ENCODE results near the gene CHD9. TPM values are rescaled to one million over a fixed set of nuclear protein-coding genes. Genes with fewer than 3 reads are reported as not detected.
A peak's percentile ranks its signal among the peaks of the same experiment; 100 is the strongest.

The CHD9 gene
- total RNA-seq, 4 donors from 2014 or later = 45.2 to 64.0 (median 49.5) TPM

DNA sequence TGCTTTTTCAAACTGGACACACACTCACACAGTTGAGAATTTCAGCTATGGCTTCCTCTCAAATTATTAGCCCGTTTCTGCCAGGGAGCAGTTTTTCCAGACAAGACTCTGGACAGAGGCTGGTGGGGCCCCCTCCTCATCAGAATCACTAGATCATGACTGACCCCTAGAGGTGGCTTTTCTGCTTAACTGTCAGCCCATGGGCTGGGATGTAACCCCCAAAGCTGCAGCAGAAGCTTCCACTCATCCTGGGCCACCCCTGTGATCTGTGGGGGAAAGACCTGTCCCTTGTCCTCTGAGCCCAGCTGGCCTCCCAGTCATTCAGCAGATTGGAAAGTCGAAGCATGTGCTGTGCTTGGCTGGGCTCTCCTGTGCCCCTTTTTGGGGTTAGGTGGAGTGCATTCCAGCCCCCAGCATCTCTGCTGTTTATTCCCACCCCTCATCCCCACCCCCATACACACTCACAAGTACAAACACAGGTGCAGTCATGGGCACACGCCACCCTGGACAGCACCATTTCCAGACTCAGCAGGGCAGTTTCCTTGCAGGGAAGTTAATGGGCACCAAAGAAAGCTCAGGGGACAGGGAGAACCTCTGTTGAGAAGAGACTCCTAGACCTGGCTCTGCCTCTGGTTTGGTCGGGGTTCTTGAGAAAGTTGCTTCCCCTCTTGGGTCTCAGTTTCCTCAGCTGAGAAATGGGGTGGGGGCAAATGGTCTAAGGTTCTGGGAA lies 301.9 kb downstream of the CHD9 start:
- intact Hi-C loops (cut with DNase I) = no loop called here
- WGBS = 59% methylated on average over 4 of the region's 4 CpGs

DNA sequence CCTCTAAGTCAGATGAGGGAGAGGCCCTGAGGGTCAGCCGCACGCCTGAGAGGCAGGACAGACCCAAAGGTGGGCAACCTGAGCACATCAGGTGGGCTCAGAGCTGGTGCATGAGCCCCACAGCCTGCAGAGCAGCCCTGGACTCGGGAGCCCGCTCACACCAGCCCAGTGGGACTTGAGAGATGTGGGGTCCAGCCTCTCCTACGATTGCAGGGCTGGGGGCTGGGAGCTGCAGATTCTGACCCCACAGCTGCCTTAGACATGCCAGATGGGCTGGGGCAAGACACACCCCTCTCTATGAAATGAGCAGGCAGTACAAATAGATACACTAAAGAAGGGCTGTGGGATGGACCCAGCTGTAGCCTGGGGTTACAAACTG lies 302.4 kb downstream of the CHD9 start:
- DNase-seq (ENCODE audit: extremely low spot score) = peak; percentile 83
- Histone ChIP-seq H3K4me3 (no peak overlapping the region), H3K4me1 (no peaks in the 10 kb centered on the region), H3K27ac (replicated peaks in 1 of 4) (no peak overlapping the region), H3K36me3 (no peaks in the 10 kb centered on the region), H3K27me3 (peaks cover 0 to 29% (median 0%) of the 10 kb centered on the region in 4 donors), H3K9me3 (no peaks in the 10 kb centered on the region)
- 92% methylated on average over 4 of the region's 5 CpGs for WGBS
- TF ChIP-seq POLR2AphosphoS5 (IDR thresholded peaks at IDR 0.05) (no peak), EP300 (IDR thresholded peaks at IDR 0.05) (no peak), POLR2A (IDR thresholded peaks at IDR 0.05; ENCODE audit: low read depth) (no peak)
- TF ChIP-seq, protein P1, sequence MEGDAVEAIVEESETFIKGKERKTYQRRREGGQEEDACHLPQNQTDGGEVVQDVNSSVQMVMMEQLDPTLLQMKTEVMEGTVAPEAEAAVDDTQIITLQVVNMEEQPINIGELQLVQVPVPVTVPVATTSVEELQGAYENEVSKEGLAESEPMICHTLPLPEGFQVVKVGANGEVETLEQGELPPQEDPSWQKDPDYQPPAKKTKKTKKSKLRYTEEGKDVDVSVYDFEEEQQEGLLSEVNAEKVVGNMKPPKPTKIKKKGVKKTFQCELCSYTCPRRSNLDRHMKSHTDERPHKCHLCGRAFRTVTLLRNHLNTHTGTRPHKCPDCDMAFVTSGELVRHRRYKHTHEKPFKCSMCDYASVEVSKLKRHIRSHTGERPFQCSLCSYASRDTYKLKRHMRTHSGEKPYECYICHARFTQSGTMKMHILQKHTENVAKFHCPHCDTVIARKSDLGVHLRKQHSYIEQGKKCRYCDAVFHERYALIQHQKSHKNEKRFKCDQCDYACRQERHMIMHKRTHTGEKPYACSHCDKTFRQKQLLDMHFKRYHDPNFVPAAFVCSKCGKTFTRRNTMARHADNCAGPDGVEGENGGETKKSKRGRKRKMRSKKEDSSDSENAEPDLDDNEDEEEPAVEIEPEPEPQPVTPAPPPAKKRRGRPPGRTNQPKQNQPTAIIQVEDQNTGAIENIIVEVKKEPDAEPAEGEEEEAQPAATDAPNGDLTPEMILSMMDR (IDR thresholded peaks at IDR 0.05) = no peak
- intact Hi-C loops (cut with DNase I) = no loop called here

More for the DNA sequence above, 301.9 kb downstream of the CHD9 start:
- Histone ChIP-seq H3K4me3 (no peak overlapping the region), H3K36me3 (no peaks in the 10 kb centered on the region), H3K4me1 (no peaks in the 10 kb centered on the region), H3K9me3 (no peaks in the 10 kb centered on the region), H3K27ac (replicated peaks in 1 of 4) (no peak overlapping the region), H3K27me3 (peaks cover 0 to 29% (median 0%) of the 10 kb centered on the region in 4 donors)
- peak; percentile 90 for DNase-seq (ENCODE audit: extremely low spot score)
- TF ChIP-seq POLR2A (IDR thresholded peaks at IDR 0.05; ENCODE audit: low read depth) (no peak), EP300 (IDR thresholded peaks at IDR 0.05) (no peak), POLR2AphosphoS5 (IDR thresholded peaks at IDR 0.05) (no peak)
- TF ChIP-seq, protein P1 (IDR thresholded peaks at IDR 0.05) = no peak

DNA sequence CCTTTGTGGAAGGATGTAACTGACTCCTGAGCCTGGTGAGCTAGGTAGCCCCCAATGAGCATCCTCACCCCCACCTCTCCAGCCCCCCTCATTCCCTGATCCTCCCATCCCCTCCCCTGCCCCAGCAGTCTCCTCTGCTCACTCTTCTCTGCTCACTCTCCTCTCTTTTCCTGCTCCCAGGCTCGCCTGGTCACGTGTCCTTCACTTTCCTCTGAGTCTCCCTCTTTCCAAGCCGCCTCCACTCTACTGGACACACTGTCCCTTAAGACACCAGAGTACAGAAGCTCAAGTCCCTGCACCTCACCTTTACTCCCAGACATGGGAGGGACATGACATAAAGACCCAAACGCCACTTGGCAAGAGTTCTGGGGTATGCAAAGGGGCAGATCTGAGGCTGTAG lies 303.2 kb downstream of the CHD9 start:
- WGBS = 61% methylated on average over 4 of the region's 4 CpGs
- DNase-seq (ENCODE audit: extremely low spot score) = peak; percentile 91
- H3K9me3 ChIP-seq = no peaks in the 10 kb centered on the region
- no peaks in the 10 kb centered on the region for H3K4me1 ChIP-seq
- TF ChIP-seq, protein P1 (IDR thresholded peaks at IDR 0.05) = no peak
- TF ChIP-seq POLR2A (IDR thresholded peaks at IDR 0.05; ENCODE audit: low read depth) (no peak), EP300 (IDR thresholded peaks at IDR 0.05) (no peak), POLR2AphosphoS5 (IDR thresholded peaks at IDR 0.05) (no peak)
- H3K36me3 ChIP-seq = no peaks in the 10 kb centered on the region
- intact Hi-C loops (cut with DNase I) = no loop called here
- H3K27me3 ChIP-seq = peaks cover 0 to 29% (median 0%) of the 10 kb centered on the region in 4 donors
- no peak overlapping the region for H3K4me3 ChIP-seq
- no peak overlapping the region for H3K27ac ChIP-seq (replicated peaks in 1 of 4)

DNA sequence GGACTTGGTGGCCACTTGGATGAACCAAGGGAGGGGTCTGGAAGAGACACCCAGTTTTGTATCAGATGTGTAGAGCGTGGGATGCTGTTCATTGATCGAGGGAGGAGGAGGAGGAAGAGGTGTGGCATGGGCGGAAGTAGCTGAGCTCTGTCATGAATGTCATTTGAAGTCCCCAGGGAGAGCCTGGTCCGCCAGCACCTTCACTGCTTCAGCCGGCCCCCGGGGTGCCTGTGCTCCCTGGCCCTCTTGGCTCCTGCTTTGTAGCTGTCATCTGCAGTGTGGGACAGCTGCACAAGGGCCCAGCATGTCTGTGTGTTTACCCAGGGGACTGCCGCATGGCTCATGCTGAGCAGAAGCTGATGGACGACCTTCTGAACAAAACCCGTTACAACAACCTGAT lies 304.1 kb downstream of the CHD9 start:
- no peaks in the 10 kb centered on the region for H3K4me1 ChIP-seq
- no peak for TF ChIP-seq POLR2A (IDR thresholded peaks at IDR 0.05; ENCODE audit: low read depth)
- no peak for TF ChIP-seq POLR2AphosphoS5 (IDR thresholded peaks at IDR 0.05)
- TF ChIP-seq EP300 (IDR thresholded peaks at IDR 0.05) = no peak
- TF ChIP-seq, protein P1 (IDR thresholded peaks at IDR 0.05) = no peak
- no peak overlapping the region for H3K27ac ChIP-seq (replicated peaks in 1 of 4)
- H3K27me3 ChIP-seq = peaks cover 0 to 29% (median 0%) of the 10 kb centered on the region in 4 donors
- DNase-seq (ENCODE audit: extremely low spot score) = peak; percentile 77
- no peaks in the 10 kb centered on the region for H3K9me3 ChIP-seq
- 71% methylated on average over 6 of the region's 9 CpGs for WGBS
- H3K36me3 ChIP-seq = no peaks in the 10 kb centered on the region
- intact Hi-C loops (cut with DNase I) = no loop called here
- no peak overlapping the region for H3K4me3 ChIP-seq
